AG04449 (cell line): ENCODE data around the gene PAX5.

Experiments
- CTCF ChIA-PET: fragments of 350-600 bp; formaldehyde crosslinking; extraction: SDS; loops from one replicate; lab custom pipeline; 2021; ENCODE audit warnings: antibody characterized with exemption; lab: Yijun Ruan, JAX
- POLR2A ChIA-PET: fragments of 400-600, 350-600 bp; formaldehyde crosslinking; extraction: SDS; loops from one replicate; lab custom pipeline; 2020; ENCODE audit warnings: antibody characterized with exemption, inconsistent platforms; lab: Yijun Ruan, JAX
- DNase-seq: peaks from one replicate; pipeline ENCODE4 v3.0.0-alpha.2; 2010; ENCODE audit warnings: low read depth, low spot score
- H3K4me3 ChIP-seq: 2 replicates; pipeline ENCODE4 v1.5.1; 2011; ENCODE audit warnings: low read depth, mild to moderate bottlenecking, control low read depth, low read length
- CTCF ChIP-seq: IDR thresholded peaks from one replicate; pipeline ENCODE4 v1.5.1; 2011; ENCODE audit warnings: mild to moderate bottlenecking, moderate library complexity, low read length, control low read depth, inconsistent platforms; ENCODE audit not compliant: insufficient read depth; ENCODE audit errors: missing control alignments

PAX5 gene

GRCh38 chr9:36969216-36969771 lies 64.8 kb downstream of the PAX5 start:
- TF ChIP-seq CTCF = no peak
- ChIA-PET POLR2A (no interaction called here), CTCF (no interaction called here)
- H3K4me3 ChIP-seq = no peak overlapping the region
- no peak for DNase-seq

- ChIA-PET CTCF (interaction anchor here (1.7 kb wide), 1 partner anchor 27 kb away, joined by 4 read pairs; no protein-coding TSS in a partner anchor), POLR2A (no interaction called here)
- no peak for TF ChIP-seq CTCF
- no peak overlapping the region for H3K4me3 ChIP-seq
- no peak for DNase-seq
Observed at GRCh38 chr9:36968574-36969215, 65.4 kb downstream of the PAX5 start.

- no peak for DNase-seq
- no peak for TF ChIP-seq CTCF
- ChIA-PET POLR2A (no interaction called here), CTCF (interaction anchor here (1.7 kb wide), 1 partner anchor 28 kb away, joined by 4 read pairs; no protein-coding TSS in a partner anchor)
- no peak overlapping the region for H3K4me3 ChIP-seq
Observed at GRCh38 chr9:36967997-36968396, 66.1 kb downstream of the PAX5 start.

GRCh38 chr9:36966371-36967097 lies 67.5 kb downstream of the PAX5 start:
- POLR2A ChIA-PET = no interaction called here
- CTCF ChIA-PET = no interaction called here
- no peak for TF ChIP-seq CTCF
- H3K4me3 ChIP-seq = no peak overlapping the region
- DNase-seq = no peak

GRCh38 chr9:36964791-36965190 lies 69.3 kb downstream of the PAX5 start:
- CTCF ChIA-PET = no interaction called here

More at GRCh38 chr9:36964791-36965190, 69.3 kb downstream of the PAX5 start:
- no peak overlapping the region for H3K4me3 ChIP-seq
- no peak for DNase-seq
- TF ChIP-seq CTCF = no peak
- POLR2A ChIA-PET = no interaction called here
